ENCODE results near the gene C6orf132.
"Not testable (repeated sequence)": the region's sequence is repeated elsewhere in the genome, so short reads cannot be mapped to it uniquely, and the experiment has no call there.

The C6orf132 gene

GRCh38 chr6:42158631-42159030 is 16.2 kb upstream of the C6orf132 start:
- no peak for DNase-seq

- no peak for DNase-seq
These were observed 15.6 kb upstream of the C6orf132 start for GRCh38 chr6:42158011-42158410.

- DNase-seq = no peak
These were observed 14.2 kb upstream of the C6orf132 start for GRCh38 chr6:42156638-42157037.

GRCh38 chr6:42155293-42155692 is 12.9 kb upstream of the C6orf132 start:
- DNase-seq = no peak

GRCh38 chr6:42154461-42155209 is 12.2 kb upstream of the C6orf132 start:
- no peak for DNase-seq

GRCh38 chr6:42153921-42154320 is 11.5 kb upstream of the C6orf132 start:
- DNase-seq = no peak

- DNase-seq = not testable (repeated sequence)
These were observed 10.3 kb upstream of the C6orf132 start for GRCh38 chr6:42152528-42153213.

GRCh38 chr6:42152024-42152423 is 9.6 kb upstream of the C6orf132 start:
- DNase-seq = no peak

- DNase-seq = no peak
These were observed 7.8 kb upstream of the C6orf132 start for GRCh38 chr6:42150254-42150653.

- DNase-seq = no peak
These were observed 5.6 kb upstream of the C6orf132 start for GRCh38 chr6:42148058-42148457.

GRCh38 chr6:42147138-42147562 is 4.7 kb upstream of the C6orf132 start:
- DNase-seq = no peak

GRCh38 chr6:42141603-42142117 is 760 bp downstream of the C6orf132 start:
- DNase-seq = peak; percentile 21

GRCh38 chr6:42140756-42141602 is 1.4 kb downstream of the C6orf132 start:
- peak; percentile 49 for DNase-seq

- no peak for DNase-seq
These were observed 2.4 kb downstream of the C6orf132 start for GRCh38 chr6:42140032-42140431.

GRCh38 chr6:42138630-42139619 is 3.5 kb downstream of the C6orf132 start:
- peak; percentile 75 for DNase-seq

- no peak for DNase-seq
These were observed 4.2 kb downstream of the C6orf132 start for GRCh38 chr6:42138190-42138589.

GRCh38 chr6:42137194-42137753 is 5.1 kb downstream of the C6orf132 start:
- no peak for DNase-seq

- no peak for DNase-seq
These were observed 5.8 kb downstream of the C6orf132 start for GRCh38 chr6:42136508-42137193.

GRCh38 chr6:42135722-42136121 is 6.7 kb downstream of the C6orf132 start:
- no peak for DNase-seq

- no peak for DNase-seq
These were observed 7.3 kb downstream of the C6orf132 start for GRCh38 chr6:42135161-42135560.

GRCh38 chr6:42133926-42134325 is 8.5 kb downstream of the C6orf132 start:
- no peak for DNase-seq

Measured in NCI-H510A treated with DMSO at 0.1 percent for 48 hours (cell line).